MV-4-11 (cell line): Measurements from ENCODE around the gene ABCC2.
"Not testable (repeated sequence)": the region's sequence is repeated elsewhere in the genome, so short reads cannot be mapped to it uniquely, and the experiment has no call there.

Experiments used
- DNase-seq: peaks from one replicate; lab custom pipeline; 2025; lab: John Stamatoyannopoulos, UW

ABCC2 gene

GRCh38 chr10:99852481-99853213 lies 70.2 kb downstream of the ABCC2 start:
- DNase-seq: no peak

- no peak for DNase-seq
These were observed 71.2 kb downstream of the ABCC2 start for GRCh38 chr10:99853655-99854054.

DNA sequence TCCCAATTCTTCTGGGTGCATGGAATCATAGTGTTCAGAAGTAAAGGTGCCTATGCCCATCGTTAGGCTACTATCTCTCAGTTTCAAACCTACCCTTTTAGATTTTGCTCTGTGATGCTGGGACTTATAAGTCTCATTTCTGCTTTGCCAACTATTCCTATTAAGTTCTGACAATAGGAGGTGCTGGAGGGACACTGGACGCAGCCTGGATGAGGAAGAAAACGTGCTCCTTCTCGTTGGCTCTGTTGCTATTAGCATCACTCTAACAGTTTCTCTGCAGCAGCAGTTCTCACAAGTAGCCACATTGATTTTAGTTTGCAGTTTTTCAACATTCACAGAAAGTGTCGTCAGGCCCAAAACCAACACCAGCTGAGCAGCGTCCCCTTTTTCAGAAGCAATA lies 72.4 kb downstream of the ABCC2 start:
- peak; percentile 60 for DNase-seq

GRCh38 chr10:99855479-99856071 lies 73.1 kb downstream of the ABCC2 start:
- no peak for DNase-seq

GRCh38 chr10:99858849-99859248 lies 76.4 kb downstream of the ABCC2 start:
- DNase-seq: no peak

DNA sequence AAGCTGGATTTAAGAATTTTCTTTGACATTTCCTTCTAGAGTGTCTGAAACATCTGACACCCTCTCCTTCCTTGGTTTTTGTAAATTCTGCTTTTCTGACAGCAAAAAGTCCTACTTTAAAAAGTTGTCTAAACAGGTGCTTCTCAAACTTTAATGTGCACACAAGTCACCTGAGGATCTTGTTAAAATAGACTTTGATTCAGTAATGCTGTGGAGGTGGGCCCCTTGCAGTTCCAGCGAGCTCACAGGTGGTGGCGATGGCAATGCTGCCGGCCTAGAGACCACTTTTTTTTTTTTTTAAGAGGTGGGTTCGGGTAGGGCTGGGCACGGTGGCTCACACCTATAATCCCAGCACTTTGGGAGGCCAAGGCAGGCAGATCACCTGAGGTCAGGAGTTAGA lies 77.1 kb downstream of the ABCC2 start:
- DNase-seq: no peak

GRCh38 chr10:99860466-99860865 lies 78.0 kb downstream of the ABCC2 start:
- DNase-seq: no peak

DNA sequence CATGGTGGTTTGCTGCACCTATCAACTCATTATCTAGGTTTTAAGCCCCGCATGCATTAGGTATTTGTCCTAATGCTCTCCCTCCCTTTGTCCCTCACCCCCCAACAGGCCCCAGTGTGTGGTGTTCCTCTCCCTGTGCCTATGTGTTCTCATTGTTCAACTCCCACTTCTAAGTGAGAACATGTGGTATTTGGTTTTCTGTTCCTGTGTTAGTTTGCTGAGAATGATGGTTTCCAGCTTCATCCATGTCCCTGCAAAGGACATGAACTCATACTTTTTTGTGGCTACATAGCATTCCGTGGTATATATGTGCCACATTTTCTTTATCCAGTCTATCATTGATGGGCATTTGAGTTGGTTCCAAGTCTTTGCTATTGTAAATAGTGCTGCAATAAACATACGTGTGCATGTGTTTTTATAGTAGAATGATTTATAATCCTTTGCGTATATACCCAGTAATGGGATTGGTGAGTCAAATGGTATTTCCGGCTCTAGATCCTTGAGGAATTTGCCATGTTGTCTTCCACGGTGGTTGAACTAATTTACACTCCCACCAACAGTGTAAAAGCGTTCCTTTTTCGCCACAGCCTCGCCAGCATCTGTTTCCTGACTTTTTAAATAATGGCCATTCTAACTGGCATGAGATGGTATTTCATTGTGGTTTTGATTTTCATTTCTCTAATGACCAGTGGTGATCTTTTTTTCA lies 81.2 kb downstream of the ABCC2 start:
- DNase-seq: not testable (repeated sequence)

DNA sequence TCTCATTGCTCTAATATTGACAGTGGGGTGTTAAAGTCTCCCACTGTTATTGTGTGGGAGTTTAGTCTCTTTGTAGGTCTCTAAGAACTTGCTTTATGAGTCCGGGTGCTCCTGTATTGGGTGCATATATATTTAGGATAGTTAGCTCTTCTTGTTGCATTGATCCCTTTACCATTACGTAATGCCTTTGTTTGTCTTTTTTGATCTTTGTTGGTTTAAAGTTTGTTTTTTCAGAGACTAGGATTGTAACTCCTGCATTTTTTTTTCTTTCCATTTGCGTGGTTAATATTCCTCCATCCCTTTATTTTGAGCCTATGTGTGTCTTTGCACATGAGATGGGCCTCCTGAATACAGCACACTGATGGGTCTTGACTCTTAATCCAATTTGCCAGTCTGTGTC lies 84.8 kb downstream of the ABCC2 start:
- not testable (repeated sequence) for DNase-seq

DNA sequence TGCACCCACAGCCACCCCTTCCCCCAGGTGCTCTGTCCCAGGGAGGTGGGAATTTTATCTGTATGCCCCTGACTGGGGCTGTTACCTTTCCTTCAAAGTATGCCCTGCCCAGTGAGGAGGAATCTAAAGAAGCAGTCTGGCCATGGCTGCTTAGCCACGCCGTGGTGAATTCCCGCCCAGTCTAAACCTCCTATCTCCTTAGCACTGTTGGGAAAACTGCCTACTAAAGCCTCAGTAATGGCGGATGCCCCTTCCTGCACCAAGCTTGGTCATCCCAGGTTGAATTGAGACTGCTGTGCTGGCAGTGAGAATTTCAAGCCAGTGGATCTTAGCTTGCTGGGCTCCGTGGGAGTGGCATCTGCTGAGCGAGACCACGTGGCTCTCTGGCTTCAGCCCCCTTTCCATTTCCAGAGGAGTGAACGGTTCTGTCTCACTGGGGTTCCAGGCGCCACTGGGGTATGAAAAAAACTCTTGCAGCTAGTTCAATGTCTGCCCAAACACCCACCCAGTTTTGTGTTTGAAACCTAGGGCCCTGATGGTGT lies 87.2 kb downstream of the ABCC2 start:
- DNase-seq: no peak

- no peak for DNase-seq
These were observed 87.8 kb downstream of the ABCC2 start for GRCh38 chr10:99870123-99870730.

GRCh38 chr10:99872367-99873162 lies 90.1 kb downstream of the ABCC2 start:
- DNase-seq: no peak

GRCh38 chr10:99873846-99874245 lies 91.4 kb downstream of the ABCC2 start:
- DNase-seq: no peak

GRCh38 chr10:99874341-99875085 lies 92.1 kb downstream of the ABCC2 start:
- no peak for DNase-seq

DNA sequence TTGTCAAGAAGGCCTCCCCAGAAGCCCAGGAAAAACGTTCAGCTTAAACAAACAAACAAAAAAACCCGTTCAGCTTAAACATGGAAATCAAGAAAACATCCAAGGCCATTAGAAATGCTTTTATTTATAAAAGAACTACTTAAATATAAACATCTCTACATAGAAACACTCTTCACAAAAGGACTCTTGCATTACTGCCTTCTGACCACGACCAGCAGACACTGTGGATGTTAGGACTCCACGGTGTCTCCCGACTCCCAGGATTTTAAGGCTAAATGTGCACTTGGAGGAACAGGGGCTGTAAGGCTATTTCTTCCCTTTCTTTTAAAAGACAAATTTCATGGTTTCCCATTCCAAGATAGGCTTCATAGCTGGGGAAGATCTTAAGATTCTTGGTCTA lies 93.0 kb downstream of the ABCC2 start:
- DNase-seq: no peak

DNA sequence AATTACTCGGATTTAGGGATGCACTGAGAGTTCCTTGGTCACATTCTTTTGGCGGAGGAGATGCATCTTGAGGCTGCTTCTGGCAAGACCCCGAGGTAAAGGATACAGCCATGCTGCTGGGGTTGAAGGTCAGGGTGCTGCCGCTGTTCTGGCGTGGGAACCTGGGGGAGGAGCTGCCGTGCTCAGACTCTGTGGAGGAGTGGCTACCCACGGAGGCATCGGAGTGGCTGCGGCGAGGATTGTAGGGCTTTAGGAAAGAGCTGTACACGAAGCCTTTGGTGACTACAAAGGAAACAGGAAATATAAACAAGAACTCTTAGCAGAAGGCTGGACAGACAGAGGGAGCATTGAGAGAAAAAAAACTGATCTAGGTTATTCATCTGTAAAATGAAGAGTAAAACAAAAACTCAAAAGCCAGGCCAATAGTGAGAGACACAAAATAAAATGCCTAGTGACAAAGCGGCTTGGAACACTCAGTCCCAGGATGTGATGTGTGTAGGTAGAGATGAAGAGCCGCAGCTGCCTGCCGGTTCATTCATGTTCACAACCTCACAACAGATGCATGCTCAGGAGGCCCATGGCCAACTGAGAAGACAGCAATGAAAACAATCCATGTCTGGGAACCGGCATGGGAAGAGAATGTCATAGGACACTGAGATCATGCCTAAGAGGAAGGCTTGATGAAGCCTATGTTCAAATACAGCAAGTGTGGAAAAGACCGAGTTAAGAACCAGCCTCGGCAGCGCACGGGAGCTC lies 97.8 kb downstream of the ABCC2 start:
- DNase-seq: no peak

- DNase-seq: no peak
These were observed 98.9 kb downstream of the ABCC2 start for GRCh38 chr10:99881371-99881770.

DNA sequence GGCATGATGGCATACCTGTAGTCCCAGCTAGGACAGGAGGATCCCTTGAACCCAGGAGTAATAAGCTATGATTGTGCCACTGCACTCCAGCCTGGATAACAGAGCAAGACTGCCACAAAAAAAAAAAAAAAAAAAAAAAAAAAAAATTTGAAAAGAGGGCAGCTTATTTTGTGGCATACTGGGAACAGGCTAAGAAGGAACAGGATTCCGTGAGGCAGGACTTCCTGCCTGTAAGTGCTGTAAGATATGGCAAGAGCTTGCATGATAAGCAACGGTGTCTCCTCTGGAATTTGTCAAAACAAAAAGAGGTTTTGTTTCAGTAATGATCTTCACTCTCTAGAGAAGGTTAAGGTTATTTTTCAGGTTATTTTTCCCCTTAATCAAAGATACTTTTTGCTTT lies 101.1 kb downstream of the ABCC2 start:
- DNase-seq: no peak

DNA sequence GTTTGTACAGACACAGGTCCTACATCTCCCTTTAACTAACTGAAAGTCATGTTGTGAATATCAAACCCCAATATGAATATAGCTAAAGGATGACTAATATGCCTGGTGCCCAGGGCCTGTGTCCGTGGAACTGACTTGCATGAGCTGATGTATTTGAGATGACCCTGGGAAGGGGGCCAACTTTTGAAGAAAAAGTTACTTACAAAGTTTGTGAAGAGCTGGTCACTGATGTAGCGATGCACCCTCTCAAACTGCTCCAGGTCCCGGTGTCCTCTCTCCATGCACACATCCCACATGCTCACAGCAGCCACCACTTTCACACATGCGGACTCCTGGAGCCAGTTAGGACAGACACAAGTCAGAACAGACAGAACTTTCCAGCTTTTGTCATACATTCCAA lies 106.2 kb downstream of the ABCC2 start:
- DNase-seq: no peak

DNA sequence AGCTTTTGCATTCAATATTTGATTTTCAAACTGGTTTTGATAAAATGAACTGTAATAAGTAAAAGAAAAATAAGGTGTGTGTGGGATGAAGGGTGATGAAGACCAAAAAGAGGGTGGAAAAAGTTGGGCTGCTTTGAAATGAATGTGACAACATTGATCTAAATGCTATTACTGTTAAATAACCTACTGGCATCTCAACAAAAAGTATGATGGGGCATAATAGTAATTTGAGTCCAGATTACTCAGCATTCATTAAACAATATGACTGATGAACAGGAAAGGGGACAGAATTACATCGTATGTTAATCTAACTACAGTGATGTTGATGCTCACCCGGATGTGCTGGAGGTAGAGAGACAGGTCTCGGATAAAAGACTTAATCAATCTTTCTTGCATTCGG lies 112.2 kb downstream of the ABCC2 start:
- DNase-seq: no peak
